Fibroblast of the aortic adventitia (primary cell): Measurements from ENCODE around the gene KANSL3. TPM values are rescaled to one million over a fixed set of nuclear protein-coding genes. Genes with fewer than 3 reads are reported as not detected.

Source experiments
- DNase-seq: peaks from one replicate; pipeline ENCODE4 v3.0.0-alpha.2; 2010; ENCODE audit warnings: low read depth
- H3K4me3 ChIP-seq: 2 replicates; pipeline ENCODE4 v1.5.1; 2011; ENCODE audit warnings: low read depth, mild to moderate bottlenecking, control low read depth, low read length, moderate library complexity
- total RNA-seq: library from RNA; depleted of rRNA; stranded (reverse); fragments of >200 nt; gene quantifications from 2 replicates; pipeline ENCODE4 v1.2.3, GENCODE V29; 2012; ENCODE audit warnings: low replicate concordance
- TF ChIP-seq, protein P1 (sequence below): IDR thresholded peaks from 2 replicates; pipeline ENCODE4 v1.5.1; 2011; ENCODE audit warnings: mild to moderate bottlenecking, low read length, control low read depth, inconsistent platforms; ENCODE audit not compliant: insufficient read depth

KANSL3 gene
- total RNA-seq = 39.7 and 45.6 TPM in 2 replicates

DNA sequence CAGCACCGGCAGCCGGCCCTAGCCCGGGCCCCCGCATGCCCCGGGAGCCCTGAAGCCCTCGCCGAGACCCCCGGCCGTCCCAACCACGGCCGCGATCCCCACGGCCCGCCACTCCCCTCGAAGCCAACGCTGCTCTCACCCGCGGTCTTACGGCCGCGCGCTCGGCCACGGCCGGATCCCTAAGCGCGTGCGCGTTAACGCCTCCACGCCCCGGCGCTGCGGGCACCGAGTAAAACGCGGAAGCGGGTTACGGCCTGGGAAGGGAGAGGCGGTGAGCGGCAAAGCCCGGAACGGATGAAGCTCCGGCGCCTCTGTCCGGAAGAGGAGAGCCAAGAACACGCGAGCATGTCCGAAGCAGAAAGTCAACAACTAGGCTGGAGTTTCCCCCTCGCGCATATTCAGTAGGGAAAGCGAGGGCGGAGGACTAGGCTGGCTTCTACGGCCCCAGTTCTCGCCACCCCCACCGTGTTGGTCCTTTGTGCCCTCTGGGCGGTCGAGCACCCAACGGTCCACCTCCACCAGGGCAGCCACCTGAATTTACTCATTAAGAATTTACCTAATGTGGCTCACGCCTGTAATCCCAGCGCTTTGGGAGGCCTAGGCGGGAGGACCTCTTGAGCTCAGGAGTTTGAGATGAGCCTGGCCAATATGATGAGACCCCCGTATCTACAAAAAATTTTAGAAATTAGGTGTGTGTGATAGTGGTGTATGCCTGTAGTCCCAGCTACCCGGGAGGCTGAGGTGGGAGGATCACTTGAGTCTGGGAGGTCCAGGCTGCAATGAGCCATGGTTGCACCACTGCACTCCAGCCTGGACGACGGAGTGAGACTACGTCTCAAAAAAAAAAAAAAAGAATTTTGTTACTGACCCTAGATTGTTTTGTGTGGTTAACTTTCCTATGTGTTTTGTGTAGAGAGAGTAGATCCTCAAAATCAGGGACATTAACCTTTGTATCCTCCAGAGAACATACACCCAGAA lies at the start of gene KANSL3:
Gene KANSL3 (minus strand): TSS at position 169 of the 978 bp plus-strand sequence. CDS start 1,177 bp downstream, outside the sequence.
- TF ChIP-seq, protein P1, sequence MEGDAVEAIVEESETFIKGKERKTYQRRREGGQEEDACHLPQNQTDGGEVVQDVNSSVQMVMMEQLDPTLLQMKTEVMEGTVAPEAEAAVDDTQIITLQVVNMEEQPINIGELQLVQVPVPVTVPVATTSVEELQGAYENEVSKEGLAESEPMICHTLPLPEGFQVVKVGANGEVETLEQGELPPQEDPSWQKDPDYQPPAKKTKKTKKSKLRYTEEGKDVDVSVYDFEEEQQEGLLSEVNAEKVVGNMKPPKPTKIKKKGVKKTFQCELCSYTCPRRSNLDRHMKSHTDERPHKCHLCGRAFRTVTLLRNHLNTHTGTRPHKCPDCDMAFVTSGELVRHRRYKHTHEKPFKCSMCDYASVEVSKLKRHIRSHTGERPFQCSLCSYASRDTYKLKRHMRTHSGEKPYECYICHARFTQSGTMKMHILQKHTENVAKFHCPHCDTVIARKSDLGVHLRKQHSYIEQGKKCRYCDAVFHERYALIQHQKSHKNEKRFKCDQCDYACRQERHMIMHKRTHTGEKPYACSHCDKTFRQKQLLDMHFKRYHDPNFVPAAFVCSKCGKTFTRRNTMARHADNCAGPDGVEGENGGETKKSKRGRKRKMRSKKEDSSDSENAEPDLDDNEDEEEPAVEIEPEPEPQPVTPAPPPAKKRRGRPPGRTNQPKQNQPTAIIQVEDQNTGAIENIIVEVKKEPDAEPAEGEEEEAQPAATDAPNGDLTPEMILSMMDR = no peak
- H3K4me3 ChIP-seq = peak within 1 kb of the TSS; percentile 80
- peak; percentile 96 for DNase-seq

DNA sequence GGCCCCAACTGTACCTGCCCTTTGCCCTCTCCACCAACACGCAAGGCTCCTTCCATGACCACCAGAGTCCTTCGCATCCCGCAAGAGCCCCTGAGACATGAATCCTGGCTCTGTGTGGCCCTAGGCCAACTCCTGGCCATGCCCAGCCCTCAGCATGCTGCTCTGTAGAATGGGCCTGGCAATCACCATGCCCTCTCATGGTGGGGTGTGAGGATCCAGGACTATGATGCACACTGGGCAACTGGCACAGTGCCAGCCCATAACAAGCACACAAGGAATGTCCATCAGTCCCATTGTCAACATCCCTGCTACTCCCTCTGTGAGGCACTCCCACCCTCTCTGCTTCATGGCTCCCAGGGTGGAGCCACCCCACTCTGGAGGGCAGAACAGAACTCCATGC lies 49.2 kb upstream of the KANSL3 start:
- no peak overlapping the region for H3K4me3 ChIP-seq
- TF ChIP-seq, protein P1 = no peak
- DNase-seq = no peak

DNA sequence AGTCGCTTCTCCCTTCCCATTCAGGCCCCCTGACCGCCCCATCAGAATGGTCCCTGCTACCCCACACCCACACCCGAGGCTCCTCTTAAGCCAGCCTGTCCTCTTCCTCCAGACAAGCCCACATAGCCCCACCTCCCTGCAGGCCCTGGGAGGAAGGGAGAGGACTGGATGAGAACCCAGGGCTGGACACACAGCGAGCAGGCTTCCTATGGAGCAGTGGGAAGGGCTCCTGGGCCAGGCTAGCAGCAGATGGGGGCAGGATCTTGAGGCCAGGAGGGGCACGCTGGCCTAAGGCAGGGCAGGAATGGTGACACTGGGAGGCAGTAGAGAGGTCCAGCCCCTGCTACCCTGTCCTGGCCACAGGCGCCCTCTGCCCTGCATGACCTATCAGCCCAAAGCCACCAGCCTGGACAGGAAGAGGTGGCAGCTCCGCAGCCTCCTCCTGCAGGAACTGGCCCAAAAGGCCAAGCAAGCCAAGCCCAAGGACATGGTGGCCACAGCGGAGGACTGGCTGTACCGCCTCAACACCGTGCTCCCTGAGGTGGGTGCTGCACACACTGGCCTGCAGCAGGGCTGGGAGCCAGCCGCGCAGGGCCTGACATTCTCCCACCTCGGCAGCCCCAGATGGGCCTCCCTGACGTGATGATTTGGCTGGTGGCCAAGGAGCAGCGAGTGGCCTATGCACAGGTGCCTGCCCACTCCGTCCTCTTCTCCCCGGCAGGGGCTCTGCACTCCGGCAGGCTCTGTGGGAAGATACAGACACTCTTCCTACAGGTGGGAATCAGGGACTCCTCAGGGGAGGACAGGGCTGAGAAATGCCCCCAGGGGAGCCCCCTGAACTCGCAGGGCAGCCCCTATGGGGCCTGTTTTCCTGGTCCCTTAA lies 47.7 kb upstream of the KANSL3 start:
- no peak overlapping the region for H3K4me3 ChIP-seq
- DNase-seq = peak; percentile 11
- TF ChIP-seq, protein P1 = no peak

DNA sequence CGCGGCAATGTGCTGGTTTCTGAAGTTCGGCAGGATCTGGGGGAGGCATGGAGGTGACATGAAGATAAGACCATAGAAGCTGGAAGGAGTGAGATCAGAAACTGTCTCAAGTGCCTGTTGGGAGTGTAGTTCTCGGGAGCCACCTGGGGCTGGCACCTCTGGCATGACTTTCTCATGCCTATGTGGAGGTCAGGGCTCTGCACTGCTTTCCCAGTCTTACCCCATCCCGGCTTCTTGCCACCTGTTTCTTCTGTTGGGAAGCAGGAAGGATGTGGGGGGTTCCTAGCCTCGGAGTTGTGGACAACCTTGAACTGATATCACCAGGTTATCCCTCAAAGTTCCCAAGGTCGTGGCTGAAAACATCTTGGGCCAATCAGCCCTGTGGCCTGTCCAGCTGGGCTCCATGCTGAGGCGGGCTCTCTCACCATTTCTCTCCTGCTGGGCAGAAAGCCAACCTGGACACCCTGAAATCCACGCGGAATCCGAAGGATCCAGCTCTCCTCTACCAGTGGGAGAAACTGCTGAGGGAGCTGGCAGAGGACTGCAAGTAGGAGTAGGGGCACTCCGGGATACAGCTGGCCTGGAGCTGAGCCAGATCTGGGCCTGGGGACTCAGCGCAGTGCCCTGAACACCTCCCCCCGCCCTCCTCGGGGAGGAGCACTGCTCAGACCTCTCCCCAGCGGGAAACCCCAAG lies 46.9 kb upstream of the KANSL3 start:
- DNase-seq = no peak

DNA sequence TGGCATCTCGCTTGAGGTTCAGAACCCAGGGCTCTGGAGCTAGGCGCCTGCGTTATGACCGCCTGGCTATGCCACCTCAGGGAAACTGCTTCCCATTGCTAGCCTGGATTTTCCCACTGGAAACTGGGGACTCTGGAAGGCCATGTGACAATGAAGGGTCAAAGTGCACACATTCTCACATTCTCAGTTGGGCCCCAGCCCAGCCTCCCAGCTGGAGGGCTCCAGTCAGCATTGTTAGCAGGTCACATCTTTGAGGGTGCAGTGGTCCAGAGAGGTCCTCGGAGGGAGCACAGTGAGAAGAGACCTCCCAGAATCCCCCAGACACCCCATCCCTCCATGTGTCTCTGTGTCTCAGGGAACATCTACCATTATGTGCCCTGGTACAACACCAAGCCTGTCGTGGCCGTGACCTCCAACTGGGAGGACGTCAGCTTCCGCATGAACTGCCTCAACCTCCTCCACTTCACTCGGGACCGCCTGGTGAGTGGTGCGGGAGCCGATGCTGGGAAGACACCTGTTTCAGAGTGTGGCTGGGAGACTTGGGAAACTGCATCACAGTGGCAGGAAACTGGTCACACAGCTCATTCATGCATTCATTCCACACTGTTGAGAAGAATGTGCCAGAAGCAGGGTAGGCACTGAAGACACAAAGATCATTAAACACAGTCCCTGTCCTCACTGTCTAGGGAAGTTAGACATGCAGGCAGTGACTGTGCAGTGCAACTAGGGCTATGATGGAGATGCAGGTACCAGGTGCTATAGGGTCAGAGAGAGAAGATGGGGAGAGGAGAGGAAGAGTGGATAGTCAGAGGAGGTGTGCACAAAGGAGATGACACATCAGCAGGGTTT lies 46.1 kb upstream of the KANSL3 start:
- DNase-seq = no peak
- TF ChIP-seq, protein P1 = no peak
- H3K4me3 ChIP-seq = no peak overlapping the region

More for the DNA sequence above, 46.9 kb upstream of the KANSL3 start:
- H3K4me3 ChIP-seq = no peak overlapping the region
- TF ChIP-seq, protein P1 = no peak
